B cell (primary cell): ENCODE results near the gene CD209.

Experiments used
- EZH2 ChIP-seq: IDR thresholded peaks from 2 replicates; pipeline ENCODE4 v1.6.1; 2012; ENCODE audit warnings: borderline replicate concordance, low read depth, mild to moderate bottlenecking, moderate library complexity, low read length; ENCODE audit not compliant: insufficient read depth, poor library complexity, severe bottlenecking
- TF ChIP-seq, protein P1 (sequence below): fragments of 200-600 bp; IDR thresholded peaks from one replicate; pipeline ENCODE4 v1.8.0; 2022; ENCODE audit warnings: antibody characterized with exemption, mild to moderate bottlenecking

DNA sequence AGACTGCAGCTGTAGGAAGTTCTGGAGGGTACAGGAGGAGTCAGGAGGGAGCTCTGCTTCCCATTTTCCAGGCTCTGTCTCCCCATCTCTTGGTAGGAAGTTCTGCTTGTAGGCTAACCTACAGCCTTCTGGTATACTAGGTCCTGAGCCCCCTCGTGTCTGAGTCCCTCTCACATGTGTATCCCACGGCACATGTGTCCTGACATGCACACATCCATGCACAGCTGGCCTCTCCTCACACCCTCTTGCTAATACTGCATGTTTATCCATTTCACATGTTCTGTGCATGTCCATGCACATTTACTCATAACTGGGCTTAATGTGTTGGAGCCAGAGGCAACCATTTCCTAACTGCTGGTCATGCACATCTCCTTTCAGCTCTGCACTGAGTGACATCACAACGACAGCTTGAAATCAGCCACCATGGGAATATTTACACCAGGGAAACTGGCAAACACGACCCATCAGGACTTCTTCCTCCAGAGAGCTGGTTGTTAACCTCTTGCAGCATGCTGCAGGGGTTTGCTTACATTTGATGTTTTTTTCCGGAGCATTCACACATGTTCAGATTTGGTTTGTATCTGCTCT, 3.0 kb downstream of the CD209 start:
- TF ChIP-seq, protein P1, sequence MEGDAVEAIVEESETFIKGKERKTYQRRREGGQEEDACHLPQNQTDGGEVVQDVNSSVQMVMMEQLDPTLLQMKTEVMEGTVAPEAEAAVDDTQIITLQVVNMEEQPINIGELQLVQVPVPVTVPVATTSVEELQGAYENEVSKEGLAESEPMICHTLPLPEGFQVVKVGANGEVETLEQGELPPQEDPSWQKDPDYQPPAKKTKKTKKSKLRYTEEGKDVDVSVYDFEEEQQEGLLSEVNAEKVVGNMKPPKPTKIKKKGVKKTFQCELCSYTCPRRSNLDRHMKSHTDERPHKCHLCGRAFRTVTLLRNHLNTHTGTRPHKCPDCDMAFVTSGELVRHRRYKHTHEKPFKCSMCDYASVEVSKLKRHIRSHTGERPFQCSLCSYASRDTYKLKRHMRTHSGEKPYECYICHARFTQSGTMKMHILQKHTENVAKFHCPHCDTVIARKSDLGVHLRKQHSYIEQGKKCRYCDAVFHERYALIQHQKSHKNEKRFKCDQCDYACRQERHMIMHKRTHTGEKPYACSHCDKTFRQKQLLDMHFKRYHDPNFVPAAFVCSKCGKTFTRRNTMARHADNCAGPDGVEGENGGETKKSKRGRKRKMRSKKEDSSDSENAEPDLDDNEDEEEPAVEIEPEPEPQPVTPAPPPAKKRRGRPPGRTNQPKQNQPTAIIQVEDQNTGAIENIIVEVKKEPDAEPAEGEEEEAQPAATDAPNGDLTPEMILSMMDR: no peak
- no peak for TF ChIP-seq EZH2
